HEK293 (cell line): ENCODE measurements around the gene RCOR1.

Experiments
- ZBTB20 ChIP-seq: fragments of 450-650 bp; formaldehyde crosslinking; IDR thresholded peaks from 2 replicates; pipeline ENCODE4 v1.5.1; 2016; ENCODE audit warnings: missing biosample characterization, missing genetic modification characterization
- ZNF548 ChIP-seq: fragments of 450-650 bp; formaldehyde crosslinking; IDR thresholded peaks from 2 replicates; pipeline ENCODE4 v1.5.1; 2016; ENCODE audit warnings: missing biosample characterization, missing genetic modification characterization
- ZNF777 ChIP-seq: fragments of 450-650 bp; formaldehyde crosslinking; IDR thresholded peaks from 2 replicates; pipeline ENCODE4 v1.5.1; 2017; ENCODE audit warnings: missing biosample characterization, missing genetic modification characterization, borderline replicate concordance

DNA sequence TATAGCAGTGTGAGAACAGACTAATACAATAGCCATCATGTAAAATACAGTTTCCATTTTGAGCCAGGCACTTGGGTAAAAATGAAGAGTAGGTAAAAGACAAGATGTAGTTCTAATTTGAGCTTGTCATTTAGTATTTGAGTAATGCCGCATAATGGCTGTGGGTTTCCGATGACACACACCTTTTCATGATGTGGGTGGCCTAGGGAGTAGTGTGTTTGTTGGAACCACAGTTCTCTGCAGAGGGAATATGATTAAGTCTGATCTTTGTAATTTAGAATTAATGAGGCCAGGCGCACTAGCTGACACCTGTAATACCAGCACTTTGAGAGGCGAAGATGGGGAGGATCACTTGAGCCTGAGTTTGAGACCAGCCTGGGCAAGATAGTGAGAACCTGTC, 61.8 kb downstream of the RCOR1 start:
- TF ChIP-seq ZNF548 (tag by site-specific recombination) (no peak), ZNF777 (no peak), ZBTB20 (tag by site-specific recombination) (no peak)
